ENCODE data around the gene VAC14.

The VAC14 gene

GRCh38 chr16:70724146-70725023 is 76.6 kb downstream of the VAC14 start:
- no peak for DNase-seq (ENCODE audit: low spot score)

DNA sequence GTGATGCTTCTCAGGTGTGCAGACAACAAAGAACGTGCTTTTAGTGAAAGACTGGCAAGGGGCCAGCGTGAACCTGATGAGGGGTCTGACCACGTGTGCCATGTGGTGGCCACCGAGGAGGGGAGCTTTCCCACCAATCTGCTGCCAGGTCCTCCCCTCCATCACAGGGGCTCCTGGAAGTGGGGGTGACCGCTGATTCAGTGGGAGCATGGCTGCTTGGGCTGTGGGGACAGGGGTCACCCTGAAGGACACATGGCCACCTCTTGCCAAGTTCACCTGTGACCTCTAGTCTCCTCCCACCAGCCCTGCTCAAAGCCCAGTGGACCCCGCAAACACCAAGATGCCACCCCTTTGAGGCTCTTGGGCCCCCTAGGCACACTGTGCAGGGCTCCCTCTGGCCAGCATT is 77.2 kb downstream of the VAC14 start:
- DNase-seq (ENCODE audit: low spot score) = no peak

DNA sequence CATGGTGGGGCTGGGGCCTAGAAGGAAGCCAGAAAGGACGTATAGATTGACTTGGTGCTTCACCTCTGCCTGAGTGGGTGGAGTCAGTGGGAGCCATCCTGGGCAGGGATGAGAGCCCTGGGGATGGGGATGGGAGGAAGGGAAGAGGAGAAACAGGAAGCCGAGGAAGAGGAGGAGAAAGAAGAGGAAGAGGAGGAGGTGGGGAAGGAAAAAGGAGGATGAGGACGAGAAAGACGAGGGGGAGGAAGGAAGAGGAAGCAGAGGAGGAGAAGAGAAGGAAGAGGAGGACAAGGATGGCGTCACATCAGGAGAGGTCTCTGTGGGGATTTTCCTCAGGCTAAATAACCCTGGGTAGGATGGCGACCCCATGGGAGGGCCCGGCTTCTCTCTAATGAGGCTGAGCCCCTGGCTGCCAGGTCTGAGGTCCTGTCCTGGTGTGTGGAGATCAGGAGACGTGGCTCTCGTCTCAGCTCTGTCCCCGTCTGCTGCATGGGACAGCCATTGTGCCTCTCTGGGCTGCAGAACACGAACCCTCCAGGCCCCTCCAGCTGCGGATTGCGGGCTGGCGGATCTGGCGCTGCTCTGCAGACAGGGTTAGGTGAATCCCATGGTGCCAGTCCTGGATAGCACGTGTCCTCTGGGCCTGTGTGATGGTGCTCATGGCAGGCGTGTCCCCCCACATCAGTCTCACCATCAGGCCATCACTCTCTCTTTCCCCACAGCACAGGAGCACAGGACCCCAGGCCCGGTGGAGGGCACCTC is 79.6 kb downstream of the VAC14 start:
- no peak for DNase-seq (ENCODE audit: low spot score)

- no peak for DNase-seq (ENCODE audit: low spot score)
Observed at GRCh38 chr16:70720425-70721201, 80.3 kb downstream of the VAC14 start.

DNA sequence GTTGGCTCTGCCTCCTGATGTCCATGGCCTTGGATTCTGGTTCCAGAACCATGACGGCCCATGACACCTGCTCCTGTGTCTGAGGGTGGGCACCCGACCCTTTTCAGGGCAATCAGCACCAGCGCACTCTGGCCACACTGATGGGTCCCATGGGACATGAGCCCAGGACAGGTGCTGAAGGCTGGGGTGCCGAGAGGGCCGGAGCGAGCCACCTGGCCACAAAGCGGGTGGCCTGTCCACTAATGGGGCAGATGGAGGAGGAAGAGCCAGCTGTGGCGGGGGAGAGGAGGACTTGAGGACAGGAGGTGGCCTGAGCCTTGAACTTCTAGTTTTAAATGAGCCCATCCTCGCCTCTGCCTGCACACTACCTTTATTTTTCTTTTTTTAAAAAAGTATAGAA is 83.9 kb downstream of the VAC14 start:
- DNase-seq (ENCODE audit: low spot score) = no peak

- peak; percentile 60 for DNase-seq (ENCODE audit: low spot score)
Observed at GRCh38 chr16:70715860-70716357, 85.0 kb downstream of the VAC14 start.

DNA sequence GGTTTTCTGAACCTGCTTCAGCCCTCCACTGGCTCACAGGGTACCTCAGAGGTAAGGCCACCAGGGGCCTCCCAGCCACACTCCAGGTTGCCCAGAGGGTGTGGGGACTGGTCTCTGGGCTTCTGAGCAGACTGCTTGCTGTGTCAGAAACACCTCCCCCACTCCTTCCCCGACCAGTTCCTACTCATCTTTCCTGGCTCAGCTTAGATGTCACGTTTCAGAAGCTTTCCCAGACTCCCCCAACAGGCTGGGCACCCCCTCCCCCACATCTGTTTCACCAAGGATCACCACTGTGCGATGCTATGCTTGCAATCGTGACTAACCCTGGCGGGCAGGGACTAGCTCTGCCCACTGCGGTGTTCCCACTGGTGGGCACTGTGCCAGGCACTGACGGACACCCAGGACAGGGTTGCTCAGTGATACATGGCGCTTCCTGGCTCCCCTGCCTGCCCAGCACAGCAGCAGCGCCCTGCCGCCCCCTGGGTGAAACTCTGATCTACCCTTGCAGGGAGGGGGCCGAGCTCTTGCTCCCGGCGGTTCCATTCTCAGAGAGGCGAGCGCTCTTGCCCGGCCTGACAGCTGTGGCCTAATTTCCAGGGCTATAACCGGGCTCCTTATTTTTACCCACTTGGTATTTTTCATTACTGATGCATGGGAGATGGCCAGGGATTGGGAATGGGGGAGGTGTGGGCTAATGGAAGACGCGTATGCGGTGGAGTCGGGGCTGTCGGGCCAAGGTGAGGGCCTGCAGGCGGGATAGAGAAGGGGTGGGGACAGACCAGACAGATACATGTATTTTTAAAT is 85.7 kb downstream of the VAC14 start:
- DNase-seq (ENCODE audit: low spot score) = no peak

GRCh38 chr16:70714581-70715054 is 86.3 kb downstream of the VAC14 start:
- DNase-seq (ENCODE audit: low spot score) = no peak

GRCh38 chr16:70713824-70714223 is 87.1 kb downstream of the VAC14 start:
- no peak for DNase-seq (ENCODE audit: low spot score)

DNA sequence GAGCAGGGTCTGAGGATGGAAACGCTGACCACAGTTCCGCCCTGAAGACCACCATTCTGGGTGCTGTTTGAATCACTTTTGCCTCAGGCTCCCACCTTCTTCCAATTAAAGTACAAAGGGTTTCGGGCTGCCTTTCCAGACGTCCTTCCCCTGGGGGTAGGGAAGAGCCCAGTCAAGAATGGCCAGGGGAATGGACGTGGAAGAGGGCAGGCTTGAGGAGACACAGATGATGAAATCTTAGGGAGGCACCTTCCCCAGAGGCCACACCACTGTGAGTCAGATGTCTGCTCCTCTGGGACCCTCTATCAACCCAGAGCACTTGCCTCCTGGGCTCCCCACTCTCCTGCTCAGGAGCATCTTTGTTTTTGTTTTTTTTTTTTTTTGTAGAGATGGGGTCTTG is 87.6 kb downstream of the VAC14 start:
- DNase-seq (ENCODE audit: low spot score) = no peak

DNA sequence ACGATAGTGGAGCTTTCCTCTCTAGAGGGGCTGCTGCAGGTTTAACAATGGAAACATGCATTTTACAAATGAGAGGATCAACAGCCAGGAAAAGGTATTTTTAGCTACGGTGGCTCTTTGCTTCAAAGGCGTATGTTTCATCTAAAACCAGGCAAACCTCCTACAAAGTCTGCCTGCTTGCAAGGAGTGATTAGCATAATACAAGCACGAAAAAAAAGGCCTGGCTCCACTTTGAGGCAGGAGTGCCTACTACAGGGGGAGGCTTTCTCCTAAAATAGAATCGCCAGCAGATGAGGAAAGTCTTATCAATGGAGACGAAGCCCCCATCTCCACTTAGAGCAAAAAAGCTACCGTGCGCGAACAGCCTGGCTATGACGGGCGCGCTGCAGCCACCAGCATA is 88.0 kb downstream of the VAC14 start:
- no peak for DNase-seq (ENCODE audit: low spot score)

- no peak for DNase-seq (ENCODE audit: low spot score)
Observed at GRCh38 chr16:70712359-70712758, 88.6 kb downstream of the VAC14 start.

DNA sequence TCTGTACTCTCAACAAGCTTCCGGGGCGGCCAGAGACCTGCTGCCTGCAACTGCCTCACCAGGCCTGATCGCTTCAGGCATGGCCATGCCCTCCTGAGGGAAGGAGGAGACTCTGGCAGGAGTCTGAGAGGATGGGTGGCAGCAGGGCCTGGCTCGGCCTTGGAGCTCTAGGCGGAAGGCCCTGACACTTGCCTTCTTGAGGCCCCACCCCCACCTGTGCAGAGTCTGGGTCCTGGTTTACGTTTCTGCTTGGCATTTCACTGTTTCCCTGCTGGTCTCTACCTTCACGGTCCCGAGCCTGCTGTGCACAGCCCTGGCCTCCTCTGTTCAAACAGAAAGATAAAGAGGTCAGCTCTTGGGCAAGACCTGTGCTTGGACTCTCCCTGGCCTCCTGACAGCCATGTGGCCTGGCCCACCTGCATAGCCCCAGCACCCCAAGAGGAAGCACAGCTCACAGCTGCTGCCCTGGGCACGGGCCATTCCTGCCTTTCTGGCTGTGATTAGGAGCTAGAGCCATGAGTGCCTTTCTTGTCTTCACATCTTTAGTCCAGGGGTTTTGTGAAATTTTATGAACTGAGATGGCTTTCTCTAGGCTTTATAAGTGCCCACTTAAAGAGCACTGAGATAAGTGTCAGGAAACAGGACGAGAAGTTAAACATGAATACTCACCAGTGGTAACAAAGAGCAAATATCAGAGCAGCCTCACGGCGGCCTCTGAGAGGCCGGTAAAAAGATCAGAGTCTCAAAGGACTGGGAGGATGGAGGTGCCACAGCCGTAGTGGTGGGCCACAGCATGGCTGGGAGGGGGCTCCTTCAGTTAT is 89.5 kb downstream of the VAC14 start:
- DNase-seq (ENCODE audit: low spot score) = no peak

DNA sequence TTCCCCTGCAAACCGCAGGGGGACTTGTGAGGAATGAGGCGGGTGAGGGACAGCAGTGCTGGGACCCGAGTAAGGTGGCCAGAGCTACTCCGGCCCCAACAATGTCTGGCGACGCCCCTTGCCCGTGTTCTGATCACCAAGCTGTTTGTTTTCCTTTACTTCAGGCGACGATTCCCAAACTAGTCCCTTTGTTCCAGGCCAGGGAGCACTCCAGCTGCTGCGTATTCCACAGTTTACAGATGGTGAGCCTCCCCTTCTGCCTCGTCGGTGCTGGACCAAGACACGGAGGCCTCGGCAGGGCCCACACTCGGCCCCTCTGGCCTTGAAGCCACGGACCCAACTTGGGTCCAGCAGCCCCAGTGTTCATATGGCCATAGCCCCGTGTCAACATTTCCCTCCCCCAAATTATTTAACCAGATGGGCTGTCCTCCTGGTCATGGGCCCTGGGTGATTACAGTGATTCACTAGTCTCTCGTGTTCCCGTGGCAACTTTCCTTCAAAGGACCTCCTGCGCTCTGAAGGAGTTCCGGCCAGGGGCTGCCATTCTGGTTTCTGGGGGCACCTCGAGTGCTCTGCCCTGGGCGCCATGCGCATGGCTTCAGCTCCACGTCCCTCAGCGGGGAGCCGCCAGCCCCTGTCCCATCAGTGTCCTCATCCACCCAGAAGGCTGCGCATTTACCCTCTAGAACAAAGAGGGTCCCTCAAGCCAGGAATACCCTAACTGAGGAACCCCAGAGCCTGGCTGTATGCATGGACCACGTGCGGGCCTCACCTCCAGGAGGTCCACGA is 90.3 kb downstream of the VAC14 start:
- no peak for DNase-seq (ENCODE audit: low spot score)

DNA sequence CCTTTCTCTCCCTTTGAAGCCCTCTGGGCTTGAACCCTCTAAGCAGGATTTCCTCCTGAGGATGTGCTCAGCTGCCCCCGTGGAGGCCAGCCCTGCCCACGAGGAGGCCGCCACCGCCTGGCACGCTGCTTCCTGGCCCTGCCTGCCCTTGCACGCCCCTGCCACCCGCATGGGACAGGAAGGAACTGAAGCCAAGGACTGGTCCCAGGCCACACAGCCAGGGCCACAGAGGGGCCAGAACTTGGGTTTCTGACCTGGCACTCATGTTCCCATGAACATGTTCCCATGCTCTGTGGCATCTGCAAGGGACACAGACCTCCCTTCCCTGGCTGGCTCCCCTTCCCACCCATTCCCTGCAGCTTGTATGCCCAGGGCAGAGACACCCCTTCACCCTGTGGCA is 91.0 kb downstream of the VAC14 start:
- no peak for DNase-seq (ENCODE audit: low spot score)

GRCh38 chr16:70709457-70709856 is 91.5 kb downstream of the VAC14 start:
- DNase-seq (ENCODE audit: low spot score) = no peak

- no peak for DNase-seq (ENCODE audit: low spot score)
Observed at GRCh38 chr16:70708366-70709246, 92.4 kb downstream of the VAC14 start.

DNA sequence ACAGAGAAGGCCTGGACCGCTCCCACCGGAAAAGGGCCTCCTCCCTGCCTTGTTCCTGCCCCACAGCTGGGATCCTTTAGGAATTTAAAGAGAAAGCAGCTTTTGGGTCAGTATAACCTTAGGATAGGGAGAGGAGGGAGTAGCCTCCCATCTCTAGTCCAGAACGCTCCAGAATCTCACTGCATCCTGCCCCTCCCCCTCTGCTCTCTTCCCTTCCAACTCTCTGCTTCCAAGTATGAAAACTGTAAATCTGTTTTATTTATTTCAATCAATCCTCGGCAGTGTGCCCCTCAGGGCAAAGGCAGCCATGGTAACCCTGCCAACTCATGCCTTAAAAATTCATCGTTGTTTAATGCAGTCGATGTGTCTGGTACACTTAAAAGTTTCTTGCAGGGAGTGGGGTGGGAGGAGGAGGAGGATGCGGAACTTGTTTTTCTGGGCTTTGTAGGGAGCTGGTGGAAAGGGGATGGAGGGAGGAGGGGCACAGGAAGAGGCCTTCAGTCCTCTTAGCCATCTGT is 94.0 kb downstream of the VAC14 start:
- DNase-seq (ENCODE audit: low spot score) = no peak

All from pons (tissue), 1 donor.